Hippocampal formation (tissue), 2 donors: Measurements from ENCODE around the gene SYCN.

ENCODE experiments used
- DNase-seq, 2 donors: peaks; one replicate each; lab custom pipeline; 2025; lab: John Stamatoyannopoulos, UW

SYCN gene

GRCh38 chr19:39194832-39195542 is 9.1 kb downstream of the SYCN start:
- DNase-seq, result no peak

- DNase-seq, result no peak
Measured at GRCh38 chr19:39193803-39194202, 10.3 kb downstream of the SYCN start.

- no peak for DNase-seq
Measured at GRCh38 chr19:39192846-39193245, 11.2 kb downstream of the SYCN start.

- no peak for DNase-seq
Measured at GRCh38 chr19:39190768-39191167, 13.3 kb downstream of the SYCN start.

GRCh38 chr19:39188960-39189359 is 15.1 kb downstream of the SYCN start:
- DNase-seq, result no peak

DNA sequence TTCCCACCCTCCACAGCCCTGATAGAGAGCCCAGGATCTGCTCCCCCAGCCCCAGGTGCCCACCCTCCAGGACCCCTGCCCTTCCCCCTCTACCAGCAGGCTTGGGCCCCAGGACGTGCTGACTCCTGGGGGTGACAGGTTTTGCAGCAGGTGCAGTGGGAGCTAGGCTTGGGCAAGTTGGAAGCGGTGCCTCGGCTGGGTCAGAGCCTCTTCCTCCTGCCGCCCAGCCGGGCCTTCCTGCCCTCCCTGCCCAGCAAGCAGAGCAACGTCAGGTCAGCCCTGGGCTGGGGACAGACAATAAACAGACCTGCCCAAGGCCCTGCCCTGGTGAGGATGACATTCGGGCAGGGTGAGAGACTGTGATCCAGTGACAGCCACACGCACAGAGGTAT is 16.5 kb downstream of the SYCN start:
- DNase-seq, result no peak

DNA sequence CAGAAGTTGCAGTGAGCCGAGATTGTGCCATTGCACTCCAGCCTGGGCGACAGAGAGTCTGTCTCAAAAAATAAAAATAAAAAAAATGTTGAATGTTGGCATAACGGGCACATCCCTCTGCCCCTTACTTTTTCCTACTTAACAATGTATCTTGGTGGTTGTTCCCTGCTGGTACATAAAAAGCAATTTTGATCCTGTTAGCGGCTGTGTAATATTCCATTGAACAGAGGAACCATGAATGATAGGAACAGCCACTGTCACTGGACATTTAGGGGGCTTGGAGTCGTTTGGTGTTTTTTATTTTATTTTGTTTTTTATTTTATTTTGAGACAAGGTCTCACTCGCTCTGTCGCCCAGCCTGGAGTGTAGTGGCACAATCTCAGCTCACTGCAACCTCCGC is 17.7 kb downstream of the SYCN start:
- no peak for DNase-seq

DNA sequence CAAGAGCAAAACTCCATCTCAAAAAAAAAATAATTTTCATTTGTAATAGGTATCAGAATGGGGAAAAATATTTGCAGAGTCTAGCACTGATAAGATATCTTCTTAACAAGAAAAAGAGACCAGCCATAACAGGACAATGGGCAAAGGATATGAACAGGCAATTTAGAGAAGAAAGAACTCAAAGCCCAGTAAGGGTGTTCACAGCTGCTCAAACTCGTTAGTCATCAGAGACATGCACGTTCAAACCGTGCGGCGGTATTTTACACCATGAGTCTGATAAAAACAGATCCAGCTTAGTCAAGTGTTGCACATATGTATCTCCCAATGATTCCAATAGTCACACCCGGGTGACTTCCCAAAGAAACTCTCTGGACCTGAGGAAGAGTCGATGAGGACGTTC is 21.0 kb downstream of the SYCN start:
- DNase-seq, result no peak

GRCh38 chr19:39182174-39182505 is 21.9 kb downstream of the SYCN start:
- no peak for DNase-seq

DNA sequence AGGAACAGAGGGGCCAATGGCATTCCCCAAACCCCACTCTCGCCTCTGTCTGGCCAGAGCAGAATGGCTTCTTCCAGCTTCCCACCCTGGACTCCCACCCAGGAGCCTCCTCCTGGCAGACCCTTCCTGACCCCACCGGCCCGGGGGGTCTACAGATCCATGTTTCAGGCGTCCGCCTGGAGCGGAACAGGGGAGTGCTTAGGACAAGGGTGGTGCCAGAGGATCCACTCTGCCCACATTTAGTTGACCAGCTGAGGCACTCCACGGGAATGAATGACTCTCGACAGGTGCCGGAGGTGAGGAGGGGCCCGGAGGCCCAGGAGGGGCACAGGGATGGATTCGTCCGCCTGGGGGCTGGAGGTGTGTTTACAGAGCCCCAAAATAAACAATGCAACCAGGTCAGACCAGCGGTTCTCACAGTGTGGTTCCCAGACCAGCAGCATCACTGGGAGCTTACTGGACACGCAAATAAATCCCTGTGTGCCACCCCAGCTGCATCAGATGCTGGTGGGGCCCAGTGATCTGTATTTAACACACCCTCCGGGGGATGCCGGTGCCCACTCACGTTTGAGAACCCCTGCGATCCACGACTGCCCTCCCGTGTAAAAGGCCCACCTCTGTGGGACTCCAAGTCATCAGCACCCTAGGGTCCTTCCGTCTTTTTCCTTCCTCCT is 22.4 kb downstream of the SYCN start:
- DNase-seq, result no peak

DNA sequence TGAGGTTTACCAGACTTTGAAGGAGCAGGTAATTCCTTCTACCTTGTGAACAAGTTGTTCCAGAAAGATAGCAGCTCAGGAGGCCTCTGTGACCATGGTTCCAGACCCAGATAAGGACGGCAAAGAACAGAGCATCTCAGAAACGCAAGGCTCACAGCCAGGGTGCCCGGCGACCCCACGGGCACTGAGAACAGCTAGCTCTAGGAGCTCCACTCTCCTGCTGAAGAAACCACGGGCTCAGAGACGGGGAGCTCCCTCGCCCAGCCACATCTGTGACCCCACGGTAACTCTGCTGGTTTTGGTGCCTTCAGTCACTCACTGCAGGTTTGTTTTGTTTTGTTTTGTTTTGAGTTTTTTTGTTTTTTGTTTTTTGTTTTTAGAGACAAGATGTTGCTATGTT is 23.3 kb downstream of the SYCN start:
- no peak for DNase-seq

DNA sequence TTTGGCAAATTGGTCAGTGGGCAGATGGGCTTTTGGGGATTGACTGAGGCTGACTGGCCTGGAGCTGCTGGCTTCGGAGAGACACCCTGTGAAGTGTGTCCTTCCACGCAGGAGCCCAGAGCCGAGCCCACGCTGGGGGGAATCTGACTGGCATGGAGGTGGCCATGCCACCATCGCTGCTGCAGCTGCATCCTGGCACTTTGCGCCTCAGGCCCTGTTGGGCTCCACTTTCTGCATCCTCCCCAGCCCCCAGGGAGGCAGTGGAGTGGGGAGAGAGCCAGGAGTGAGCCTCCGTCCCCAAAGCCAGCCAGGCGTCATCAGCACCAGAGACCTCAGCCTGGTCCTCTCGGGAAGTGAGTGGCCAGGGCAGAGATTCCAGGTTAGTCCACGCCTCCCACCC is 24.3 kb downstream of the SYCN start:
- no peak for DNase-seq

DNA sequence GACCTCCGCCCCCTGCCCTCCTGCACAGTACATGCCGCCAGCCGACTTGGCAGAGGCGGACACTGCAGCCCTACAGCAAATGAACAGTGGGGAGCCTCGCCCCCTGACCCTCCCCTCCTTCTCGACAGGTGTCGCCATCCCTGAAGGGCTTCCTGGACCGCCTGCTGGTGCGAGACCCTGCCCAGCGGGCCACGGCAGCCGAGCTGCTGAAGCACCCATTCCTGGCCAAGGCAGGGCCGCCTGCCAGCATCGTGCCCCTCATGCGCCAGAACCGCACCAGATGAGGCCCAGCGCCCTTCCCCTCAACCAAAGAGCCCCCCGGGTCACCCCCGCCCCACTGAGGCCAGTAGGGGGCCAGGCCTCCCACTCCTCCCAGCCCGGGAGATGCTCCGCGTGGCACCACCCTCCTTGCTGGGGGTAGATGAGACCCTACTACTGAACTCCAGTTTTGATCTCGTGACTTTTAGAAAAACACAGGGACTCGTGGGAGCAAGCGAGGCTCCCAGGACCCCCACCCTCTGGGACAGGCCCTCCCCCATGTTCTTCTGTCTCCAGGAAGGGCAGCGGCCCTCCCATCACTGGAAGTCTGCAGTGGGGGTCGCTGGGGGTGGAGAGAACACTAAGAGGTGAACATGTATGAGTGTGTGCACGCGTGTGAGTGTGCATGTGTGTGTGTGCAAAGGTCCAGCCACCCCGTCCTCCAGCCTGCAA is 25.6 kb downstream of the SYCN start:
- DNase-seq, result no peak

DNA sequence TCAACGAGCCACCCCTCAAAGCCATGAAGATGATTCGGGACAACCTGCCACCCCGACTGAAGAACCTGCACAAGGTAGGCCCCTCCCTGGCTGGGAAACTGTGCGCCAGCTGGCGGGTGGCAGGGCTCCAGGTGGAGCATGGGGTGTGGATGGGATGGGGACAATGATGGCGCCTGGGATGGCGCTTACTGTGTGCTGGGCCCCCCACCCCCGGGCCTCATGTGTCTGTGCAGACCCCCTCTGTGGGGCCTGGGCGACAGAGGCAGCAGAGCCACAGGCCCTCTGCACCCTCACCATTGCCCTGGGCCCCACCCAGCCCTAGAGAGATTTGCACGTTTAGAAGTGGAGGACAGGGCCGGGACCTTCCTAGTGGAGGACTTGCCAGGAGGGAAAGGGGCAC is 26.3 kb downstream of the SYCN start:
- DNase-seq, result no peak

GRCh38 chr19:39177110-39177699 is 26.9 kb downstream of the SYCN start:
- DNase-seq, result no peak

DNA sequence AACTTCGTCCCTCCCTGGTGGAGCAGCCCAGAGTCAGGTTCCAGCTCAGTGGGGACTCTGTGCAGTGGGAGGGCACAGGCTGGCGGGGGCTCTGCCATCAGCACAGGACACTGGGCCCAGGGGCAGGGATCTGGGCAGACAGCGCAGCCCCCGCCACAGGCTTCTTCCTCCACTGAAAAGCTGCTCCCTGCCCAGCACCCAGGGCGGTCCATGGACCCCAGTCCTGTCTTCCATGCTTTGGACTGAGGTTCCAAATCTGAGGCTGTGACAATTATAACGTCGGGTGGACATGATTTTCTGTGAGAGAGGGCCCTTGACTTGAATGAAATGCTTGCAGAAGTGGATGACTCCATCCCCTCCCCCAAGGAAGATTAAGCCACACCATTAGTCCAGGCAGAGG is 28.5 kb downstream of the SYCN start:
- no peak for DNase-seq

GRCh38 chr19:39174558-39175544 is 29.2 kb downstream of the SYCN start:
- no peak for DNase-seq

- DNase-seq, result no peak
Measured at GRCh38 chr19:39174142-39174541, 29.9 kb downstream of the SYCN start.

DNA sequence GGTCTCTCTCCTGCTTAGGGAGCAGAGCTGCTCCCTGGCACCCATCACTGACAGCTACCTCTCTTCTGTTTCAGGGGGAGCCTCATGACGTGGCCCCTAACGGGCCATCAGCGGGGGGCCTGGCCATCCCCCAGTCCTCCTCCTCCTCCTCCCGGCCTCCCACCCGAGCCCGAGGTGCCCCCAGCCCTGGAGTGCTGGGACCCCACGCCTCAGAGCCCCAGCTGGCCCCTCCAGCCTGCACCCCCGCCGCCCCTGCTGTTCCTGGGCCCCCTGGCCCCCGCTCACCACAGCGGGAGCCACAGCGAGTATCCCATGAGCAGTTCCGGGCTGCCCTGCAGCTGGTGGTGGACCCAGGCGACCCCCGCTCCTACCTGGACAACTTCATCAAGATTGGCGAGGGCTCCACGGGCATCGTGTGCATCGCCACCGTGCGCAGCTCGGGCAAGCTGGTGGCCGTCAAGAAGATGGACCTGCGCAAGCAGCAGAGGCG is 30.5 kb downstream of the SYCN start:
- no peak for DNase-seq

- DNase-seq, result no peak
Measured at GRCh38 chr19:39172700-39173501, 31.2 kb downstream of the SYCN start.
